HG03442 (cell line): Measurements from ENCODE around the gene SETD2.

Experiments
- ATAC-seq: cut with Tn5 transposase; IDR thresholded peaks from one replicate; pipeline ENCODE4 v1.9.1; 2021; ENCODE audit warnings: mild to moderate bottlenecking, moderate library complexity; ENCODE audit not compliant: unreplicated experiment

Gene SETD2

DNA sequence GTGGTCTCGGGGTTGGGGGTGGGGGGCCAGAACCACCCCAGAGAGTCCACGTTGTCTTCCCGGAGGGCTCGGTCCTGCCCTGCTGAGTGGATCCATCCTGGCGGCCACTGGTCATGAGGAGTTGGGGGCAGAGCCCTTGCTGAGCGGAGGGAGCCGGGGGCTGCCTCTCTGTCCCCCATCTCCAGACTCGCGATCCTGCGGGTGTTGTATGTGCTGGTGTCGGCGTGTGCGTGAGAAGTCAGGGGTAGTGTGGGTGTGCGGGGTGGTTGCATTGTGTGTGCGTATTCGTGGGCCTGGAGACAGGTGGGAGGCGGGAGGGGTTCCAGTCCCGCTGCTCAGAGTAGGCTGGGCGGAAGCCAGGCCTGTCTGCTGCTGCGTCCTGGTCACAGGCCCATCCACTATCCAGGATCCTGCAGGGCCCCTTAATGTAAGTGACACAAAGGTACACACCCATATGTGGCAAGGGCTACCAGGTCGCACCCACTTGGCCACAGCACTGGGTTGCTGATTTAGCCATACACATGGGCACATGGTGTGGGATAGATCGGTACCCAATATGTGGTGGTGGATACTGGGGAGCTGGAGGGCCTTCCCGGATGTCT, 153.7 kb downstream of the SETD2 start:
- no peak for ATAC-seq

DNA sequence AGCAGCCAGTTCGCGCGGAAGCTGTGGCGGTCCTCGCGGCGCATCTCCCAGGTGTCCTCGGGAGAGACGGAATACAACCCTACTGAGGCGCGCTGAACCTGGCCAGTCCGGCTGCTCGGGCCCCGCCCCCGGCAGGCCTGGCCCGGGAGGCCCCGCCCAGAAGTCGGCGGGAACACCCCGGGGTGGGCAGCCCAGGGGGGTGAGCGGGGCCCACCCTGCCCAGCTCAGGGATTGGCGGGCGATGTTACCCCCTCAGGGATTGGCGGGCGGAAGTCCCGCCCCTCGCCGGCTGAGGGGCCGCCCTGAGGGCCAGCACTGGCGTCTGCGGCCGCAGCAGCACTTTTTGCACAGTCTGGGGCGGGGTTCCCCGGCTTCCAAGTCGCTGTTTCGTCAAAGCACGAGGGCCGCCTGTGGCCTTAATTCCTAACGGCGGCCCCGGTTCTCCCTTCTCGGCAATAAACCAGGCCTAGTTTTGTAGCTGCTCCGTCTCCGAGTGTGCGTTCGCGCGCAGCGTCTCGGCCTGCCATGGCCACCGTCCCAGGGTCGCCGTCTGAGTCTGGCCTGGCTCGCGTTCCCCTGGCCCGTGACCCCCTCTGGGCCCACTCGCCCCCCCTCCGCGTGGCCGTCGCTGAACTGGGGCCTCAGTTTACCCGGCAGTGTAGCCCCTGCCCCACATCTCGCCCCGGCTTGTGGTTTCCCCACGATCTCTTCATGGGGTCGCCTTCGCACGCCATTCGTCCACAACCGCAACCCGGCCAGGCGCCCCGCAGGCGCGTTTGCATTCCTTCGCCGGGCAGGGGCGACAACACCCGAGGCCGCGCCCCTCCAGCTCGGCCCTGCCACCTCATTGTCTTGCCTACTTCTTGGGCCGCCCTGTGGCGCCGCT, 154.4 kb downstream of the SETD2 start:
- peak; percentile 50 for ATAC-seq

DNA sequence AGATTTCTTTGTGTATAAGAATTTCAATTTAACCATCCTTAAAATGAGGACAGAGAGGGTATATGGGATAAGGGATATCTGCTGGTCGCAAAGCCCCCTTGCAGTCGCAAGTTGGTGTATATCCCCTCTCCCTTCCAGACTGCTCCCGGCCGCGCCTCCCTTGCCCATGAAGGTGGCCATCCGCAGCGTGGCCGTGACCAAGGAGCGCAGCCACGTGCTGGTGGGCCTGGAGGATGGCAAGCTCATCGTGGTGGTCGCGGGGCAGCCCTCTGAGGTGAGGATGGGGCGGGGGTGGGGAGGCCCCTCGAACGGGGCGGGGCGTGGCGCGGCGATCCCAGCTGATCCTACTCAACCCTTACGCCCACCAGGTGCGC, 155.1 kb downstream of the SETD2 start:
- ATAC-seq = no peak

DNA sequence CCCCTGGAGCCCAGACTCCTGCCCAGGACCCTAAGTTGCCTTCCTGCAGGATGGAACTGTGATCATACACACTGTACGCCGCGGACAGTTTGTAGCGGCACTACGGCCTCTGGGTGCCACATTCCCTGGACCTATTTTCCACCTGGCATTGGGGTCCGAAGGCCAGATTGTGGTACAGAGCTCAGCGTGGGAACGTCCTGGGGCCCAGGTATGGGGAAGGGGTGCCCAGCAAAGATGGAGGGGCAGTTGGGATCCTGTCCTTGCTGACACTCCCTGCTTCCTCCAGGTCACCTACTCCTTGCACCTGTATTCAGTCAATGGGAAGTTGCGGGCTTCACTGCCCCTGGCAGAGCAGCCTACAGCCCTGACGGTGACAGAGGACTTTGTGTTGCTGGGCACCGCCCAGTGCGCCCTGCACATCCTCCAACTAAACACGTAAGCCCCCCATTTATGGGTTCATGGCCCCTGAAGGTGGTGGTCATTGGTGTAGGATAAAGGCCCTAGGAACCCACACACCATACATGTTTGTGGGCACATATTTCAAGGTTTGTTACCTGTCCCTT, 155.6 kb downstream of the SETD2 start:
- ATAC-seq = no peak

DNA sequence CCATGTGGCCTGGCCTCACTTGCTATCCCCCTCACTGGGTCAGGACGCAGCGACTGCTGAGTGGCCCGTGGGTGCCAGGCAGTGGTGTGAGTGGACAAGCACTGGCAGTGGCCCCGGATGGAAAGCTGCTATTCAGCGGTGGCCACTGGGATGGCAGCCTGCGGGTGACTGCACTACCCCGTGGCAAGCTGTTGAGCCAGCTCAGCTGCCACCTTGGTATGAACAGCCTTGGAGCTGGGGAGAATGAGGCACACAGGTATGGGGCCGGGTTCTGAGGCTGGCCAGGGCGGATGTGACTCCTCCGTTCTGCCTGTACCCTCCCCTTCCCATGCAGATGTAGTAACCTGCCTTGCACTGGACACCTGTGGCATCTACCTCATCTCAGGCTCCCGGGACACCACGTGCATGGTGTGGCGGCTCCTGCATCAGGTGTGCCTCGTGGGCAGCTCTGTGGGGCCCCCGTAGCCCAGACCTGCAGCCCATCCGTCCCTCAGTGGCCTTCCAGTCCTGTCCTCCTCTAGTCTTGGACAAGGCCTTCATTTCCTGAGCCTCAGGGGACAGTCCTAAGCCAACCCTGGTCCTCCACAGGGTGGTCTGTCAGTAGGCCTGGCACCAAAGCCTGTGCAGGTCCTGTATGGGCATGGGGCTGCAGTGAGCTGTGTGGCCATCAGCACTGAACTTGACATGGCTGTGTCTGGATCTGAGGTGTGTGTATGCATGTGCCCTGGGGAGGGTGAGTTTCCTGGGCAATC, 156.3 kb downstream of the SETD2 start:
- no peak for ATAC-seq

DNA sequence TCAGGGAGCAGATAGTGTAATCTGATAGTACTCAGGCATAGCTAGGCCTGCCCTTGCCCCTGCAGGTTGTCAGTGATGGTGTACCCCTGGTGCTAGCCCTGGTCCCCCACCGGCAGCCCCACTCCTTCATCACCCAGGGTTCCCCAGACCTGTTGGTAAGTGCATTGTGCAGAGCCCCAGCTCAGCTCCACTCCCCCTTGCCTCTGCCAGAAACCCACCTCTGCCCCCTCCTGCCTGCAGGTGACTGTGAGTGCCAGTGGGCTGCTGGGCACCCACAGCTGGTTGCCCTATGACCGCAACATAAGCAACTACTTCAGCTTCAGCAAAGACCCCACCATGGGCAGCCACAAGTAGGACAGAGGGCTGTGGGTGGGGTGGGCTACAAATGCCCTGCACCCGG, 156.9 kb downstream of the SETD2 start:
- no peak for ATAC-seq

DNA sequence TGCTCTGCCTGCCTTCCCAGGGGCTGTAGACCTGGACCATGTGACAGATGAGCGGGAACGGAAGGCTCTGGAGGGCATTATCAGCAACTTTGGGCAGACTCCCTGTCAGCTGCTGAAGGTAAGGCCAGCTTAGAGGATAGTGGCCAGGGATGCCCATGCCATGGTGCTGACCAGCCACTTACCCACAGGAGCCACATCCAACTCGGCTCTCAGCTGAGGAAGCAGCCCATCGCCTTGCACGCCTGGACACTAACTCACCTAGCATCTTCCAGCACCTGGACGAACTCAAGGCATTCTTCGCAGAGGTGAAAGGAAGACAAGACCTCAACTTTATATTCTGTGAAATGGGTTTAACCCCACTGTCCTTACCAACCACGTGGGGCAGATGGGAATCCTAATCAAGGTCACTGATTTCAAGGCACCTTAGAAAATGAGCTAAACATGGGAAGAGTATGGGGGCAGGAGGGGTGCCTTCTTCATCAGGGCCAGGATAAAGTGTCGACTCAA, 157.7 kb downstream of the SETD2 start:
- ATAC-seq = no peak

DNA sequence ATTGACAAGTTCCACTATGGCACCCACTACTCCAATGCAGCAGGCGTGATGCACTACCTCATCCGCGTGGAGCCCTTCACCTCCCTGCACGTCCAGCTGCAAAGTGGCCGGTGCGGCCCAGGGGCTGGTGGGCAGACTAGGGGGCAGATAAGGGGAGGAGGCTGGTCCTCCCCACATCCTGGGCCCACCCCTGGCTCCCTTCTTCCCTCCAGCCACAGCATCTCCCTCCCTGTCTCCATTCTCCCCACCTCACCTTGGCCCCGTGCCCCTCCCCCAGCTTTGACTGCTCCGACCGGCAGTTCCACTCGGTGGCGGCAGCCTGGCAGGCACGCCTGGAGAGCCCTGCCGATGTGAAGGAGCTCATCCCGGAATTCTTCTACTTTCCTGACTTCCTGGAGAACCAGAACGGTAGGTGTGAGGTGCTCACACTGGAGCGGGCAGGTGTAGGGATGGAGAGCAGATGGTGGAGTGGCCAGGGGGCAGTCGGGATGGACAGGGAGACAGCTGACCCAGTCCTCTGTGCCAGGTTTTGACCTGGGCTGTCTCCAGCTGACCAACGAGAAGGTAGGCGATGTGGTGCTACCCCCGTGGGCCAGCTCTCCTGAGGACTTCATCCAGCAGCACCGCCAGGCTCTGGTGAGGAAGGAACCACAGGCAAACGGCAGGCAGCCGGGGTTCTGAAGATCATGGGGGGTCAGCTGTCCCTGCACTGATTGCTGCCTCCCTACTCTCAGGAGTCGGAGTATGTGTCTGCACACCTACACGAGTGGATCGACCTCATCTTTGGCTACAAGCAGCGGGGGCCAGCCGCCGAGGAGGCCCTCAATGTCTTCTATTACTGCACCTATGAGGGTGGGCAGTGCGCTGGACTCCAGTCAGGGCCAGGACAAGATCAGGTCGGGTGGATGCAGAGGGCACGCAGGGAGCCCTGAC, 158.4 kb downstream of the SETD2 start:
- no peak for ATAC-seq

DNA sequence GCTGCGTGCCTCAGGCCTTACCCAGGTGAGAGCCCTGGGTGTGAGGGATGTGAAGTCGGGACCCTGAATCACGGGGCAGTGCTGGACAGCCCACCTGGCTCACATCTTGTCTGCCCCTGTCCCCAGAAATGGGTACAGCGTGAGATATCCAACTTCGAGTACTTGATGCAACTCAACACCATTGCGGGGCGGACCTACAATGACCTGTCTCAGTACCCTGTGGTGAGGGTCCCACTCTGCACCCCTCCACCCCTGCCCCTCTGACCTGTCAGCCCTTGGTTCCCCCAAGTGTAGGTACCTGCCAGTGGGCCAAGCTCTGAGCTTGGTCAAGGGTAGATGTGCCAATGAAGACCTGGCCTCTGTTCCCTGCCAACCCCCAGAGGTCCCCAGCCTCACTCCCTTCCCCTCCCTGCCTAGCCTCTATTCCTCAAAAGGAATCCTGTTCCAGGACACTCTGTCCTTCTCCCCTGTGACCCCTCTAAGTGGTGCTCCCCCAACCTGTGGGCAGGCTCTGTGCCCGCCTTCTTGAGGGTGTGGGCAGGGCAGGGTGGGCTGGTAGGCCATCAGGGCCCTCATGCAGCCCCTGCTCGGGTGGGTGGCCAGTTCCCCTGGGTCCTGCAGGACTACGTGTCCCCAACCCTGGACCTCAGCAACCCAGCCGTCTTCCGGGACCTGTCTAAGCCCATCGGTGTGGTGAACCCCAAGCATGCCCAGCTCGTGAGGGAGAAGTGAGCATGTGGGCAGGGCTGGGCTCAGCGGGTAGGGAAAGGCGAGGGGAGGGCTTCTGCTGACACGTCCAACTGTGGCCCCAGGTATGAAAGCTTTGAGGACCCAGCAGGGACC, 159.3 kb downstream of the SETD2 start:
- ATAC-seq = no peak

DNA sequence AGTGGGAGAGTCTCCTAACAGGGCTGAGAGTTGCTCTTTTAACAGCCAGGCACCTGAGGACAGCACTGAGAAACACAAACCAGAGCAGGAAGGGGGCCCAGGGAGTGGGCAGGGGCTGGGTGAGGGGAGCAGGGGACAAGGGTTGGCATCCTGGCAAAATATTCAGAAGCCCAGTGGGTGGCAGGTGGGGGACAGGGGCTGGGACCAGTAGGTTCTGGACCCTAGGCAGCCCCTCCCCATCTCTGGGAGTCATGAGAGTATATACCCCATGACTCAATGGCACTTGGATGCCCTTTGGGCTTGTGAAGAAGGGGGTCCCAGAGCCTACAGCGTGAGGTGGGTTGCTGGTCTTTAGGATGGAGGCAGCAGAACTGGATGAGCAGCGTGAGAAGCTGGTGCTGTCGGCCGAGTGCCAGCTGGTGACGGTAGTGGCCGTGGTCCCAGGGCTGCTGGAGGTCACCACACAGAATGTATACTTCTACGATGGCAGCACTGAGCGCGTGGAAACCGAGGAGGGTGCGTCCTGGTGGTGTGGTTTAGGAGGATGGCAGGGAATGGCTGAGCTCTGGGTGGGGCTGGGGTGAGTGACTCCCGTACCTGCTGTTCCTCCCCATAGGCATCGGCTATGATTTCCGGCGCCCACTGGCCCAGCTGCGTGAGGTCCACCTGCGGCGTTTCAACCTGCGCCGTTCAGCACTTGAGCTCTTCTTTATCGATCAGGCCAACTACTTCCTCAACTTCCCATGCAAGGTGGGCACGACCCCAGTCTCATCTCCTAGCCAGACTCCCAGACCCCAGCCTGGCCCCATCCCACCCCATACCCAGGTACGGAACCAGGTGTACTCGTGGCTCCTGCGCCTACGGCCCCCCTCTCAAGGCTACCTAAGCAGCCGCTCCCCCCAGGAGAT, 160.2 kb downstream of the SETD2 start:
- ATAC-seq = no peak

DNA sequence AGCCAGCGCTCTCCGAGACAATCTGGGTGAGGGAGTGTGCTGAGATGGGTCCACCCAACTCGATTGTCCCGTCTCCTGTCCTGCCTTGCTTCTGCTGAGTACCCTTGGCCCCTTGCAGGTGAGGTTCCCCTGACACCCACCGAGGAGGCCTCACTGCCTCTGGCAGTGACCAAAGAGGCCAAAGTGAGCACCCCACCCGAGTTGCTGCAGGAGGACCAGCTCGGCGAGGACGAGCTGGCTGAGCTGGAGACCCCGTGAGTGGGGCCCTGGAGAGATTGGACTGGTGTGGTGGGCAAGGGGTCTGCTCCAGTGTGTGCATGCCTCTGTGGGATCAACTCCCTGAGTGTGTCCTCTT, 160.9 kb downstream of the SETD2 start:
- no peak for ATAC-seq

DNA sequence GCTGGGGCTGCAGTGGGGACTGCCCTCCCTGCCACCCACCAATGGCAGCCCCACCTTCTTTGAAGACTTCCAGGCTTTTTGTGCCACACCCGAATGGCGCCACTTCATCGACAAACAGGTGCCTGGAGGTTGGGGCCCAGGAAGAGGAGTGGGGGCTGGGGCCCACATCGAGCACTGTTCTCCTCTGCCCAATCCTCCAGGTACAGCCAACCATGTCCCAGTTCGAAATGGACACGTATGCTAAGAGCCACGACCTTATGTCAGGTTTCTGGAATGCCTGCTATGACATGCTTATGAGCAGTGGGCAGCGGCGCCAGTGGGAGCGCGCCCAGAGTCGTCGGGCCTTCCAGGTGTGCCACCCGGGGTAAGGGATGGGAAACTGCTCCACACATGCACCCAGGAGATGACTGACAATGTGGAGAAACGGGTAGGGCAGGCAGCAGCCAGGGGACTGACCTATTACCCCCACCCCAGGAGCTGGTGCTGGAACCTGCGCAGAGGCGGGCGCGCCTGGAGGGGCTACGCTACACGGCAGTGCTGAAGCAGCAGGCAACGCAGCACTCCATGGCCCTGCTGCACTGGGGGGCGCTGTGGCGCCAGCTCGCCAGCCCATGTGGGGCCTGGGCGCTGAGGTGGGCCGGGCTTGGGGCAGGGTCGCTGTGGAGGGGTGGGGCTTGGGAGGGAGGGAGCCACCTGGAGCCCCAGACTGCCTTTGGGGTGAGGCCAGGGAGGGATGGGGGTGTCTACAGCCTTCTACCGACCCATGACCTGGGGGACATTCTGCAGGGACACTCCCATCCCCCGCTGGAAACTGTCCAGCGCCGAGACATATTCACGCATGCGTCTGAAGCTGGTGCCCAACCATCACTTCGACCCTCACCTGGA, 161.5 kb downstream of the SETD2 start:
- no peak for ATAC-seq

DNA sequence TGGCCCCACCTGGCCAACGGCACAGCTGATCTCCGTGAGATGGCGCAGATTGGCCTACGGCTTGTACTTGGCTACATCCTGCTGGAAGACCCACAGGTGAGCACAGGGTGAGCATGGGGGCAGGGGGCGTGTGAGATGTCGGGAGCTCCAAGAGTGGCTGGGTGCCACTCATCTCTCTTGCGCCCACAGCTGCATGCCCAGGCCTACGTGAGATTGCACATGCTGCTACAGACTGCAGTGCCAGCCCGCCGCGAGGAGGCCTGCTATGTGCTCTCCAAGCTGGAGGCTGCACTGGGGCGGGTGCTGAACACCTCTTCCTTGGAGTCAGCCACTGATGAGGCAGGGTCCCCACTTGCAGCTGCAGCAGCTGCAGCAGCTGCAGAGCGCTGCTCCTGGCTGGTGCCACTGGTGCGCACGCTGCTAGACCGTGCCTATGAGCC, 162.2 kb downstream of the SETD2 start:
- no peak for ATAC-seq

DNA sequence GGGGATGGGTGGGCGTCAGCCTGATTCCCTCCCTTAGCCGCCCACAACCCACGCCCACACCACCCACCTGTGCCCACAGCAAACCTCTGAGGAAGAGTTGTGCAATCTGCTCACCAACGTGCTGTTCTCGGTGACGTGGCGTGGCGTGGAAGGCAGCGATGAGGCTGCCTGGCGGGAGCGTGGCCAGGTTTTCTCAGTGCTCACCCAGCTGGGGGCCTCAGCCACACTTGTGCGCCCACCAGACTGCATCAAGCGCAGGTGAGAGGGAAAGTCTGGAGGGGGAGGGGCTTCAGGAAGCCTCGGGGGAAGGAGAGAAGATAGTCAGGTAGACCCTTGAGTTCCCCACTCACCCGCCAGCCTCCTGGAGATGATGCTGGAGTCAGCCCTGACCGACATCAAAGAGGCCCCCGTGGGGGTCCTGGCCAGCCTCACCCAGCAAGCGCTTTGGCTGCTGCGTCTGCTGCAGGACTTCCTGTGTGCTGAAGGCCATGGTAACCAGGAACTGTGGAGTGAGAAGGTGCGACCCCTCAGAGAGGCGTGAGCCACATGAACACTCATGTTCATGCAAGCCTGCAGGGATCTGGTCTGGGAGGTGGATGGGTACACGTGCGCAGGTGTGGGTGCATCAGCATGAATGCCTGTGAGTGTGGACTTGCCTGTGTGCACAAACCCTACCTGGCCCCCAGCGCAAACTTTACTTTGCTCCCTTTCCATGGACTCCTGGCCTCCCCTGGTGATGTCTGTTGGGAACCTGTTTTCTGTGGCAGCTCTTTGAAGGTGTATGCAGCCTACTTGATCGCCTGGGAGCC, 162.8 kb downstream of the SETD2 start:
- ATAC-seq = no peak

DNA sequence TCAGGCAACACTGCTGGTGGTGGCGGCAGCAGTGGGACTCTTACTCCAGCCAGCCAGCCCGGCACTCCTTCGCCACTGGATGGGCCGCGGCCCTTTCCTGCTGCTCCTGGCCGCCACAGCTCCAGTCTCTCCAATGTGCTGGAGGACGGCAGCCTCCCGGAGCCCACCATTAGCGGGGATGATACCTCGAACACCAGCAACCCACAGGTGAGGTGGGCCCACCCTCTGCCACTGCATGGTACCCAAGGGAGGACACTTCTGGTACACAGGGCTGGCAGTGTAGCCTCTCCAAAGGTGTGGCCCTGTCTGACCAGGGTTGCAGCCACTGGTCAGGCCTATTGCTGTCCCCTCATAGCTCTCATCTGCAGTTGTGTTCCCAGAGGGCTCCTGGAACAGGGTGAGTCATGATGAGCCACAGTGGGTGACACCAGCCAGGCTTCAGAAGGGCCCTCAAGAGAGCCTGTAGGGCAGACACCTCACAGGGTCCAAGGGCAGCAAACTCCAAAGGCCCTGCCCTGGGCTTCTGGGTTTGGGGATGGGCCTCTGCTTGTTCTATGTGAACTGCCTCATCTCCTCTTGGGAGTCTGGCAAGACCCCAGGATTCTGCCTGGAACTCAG, 163.6 kb downstream of the SETD2 start:
- no peak for ATAC-seq
